Stimulated activated naive CD4-positive, alpha-beta T cell (primary cell): ENCODE results near the gene DCTD.

Experiments
- DNase-seq, 6 experiments: peaks; one replicate each; lab custom pipeline; 2025; lab: John Stamatoyannopoulos, UW

DCTD gene

DNA sequence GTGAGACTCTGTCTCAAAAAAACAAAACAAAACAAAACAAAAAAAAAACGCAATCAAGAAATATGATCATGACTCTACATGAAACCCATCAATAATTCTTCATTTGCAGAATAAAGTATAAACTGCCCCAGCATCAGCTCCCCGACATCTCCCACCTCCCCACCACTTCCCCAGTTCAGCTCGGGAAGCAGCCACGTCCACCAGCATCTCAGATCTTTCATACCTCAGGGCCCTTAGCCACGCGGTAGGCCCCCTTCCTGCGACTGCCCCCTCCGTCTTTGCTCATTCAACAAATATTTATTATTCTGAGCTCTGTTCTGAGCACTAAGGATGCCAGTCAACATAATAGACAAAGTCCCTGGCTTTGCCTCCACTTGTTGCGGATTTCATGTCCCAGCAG lies 45.6 kb downstream of the DCTD start:
- no peak for DNase-seq

DNA sequence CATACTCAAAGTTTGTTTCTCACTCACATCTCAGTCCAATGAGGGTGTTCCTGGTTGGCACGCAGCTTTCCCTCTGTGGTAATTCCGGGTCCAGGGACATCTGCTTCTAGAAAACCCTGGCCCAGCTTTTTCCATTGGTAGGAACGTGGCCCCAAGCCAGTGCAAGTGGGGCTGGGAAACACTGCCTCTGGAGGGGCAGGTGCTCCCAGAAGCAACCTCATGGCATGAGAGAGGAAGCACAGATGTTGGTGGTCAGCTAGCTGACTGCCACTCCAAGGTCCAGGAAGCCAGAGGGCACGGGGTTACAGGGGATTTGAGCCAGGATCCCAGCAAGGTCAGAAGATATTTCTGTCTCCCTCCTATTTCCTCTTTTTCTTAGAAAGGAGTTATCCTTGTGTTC lies 47.5 kb downstream of the DCTD start:
- DNase-seq, result no peak

DNA sequence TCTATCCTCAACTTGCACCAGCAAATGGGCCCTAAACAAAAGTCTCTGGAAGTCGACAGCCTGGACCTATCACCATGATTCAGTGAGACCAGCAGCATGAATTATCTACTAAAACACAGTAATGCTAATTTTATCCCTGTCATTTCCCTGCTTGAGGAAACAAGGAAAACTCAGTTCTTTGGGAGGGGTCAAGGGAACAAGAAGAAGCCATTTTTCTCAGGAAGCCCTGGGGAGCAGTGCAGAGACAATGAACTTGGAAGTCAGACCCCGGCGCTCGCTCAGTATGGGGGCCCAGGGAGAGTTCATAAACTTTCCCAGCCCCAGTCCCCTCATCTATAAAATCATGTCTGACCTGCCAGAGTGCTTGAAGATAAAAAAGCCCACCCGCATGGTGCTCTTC lies 50.4 kb downstream of the DCTD start:
- DNase-seq, result no peak

DNA sequence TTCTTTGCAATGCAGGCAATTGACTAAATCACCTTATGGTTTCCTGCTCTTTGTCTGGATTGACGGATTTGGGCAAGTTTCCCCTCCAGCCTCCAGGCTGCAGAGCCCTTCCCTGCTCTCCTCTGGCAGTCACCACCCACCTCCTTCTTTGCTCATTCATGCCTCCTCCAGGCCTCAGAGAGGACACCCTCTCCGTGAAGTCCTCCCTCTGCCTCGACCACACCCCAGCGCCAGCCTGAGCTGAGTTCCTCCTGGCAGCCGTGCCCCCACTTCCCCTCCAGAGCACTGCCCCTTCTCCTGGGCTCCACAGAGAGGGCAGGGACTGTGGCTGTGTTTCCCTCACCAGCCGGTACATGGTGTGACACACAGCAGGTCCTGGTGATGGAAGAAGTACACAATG lies 53.7 kb downstream of the DCTD start:
- DNase-seq, result no peak

DNA sequence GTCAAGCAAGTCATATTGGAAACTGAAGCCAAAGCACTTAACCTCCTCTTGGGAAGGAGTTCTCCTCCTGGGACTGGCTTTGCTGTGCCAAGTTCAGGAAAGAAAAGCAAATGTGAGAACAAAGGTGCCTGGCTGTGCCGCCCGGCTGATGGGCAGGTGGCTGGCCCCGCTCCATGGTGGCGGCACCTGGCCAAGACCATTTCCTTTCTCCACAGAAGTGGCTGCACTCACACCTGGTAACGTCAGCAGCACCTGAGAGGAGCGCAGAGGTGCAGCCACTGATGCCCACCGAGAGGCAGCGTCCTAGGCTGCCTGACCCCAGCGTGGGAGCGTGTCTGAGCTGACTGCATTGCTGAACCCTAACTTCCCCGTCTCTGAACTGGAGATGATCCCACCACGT lies 54.3 kb downstream of the DCTD start:
- DNase-seq, result no peak

DNA sequence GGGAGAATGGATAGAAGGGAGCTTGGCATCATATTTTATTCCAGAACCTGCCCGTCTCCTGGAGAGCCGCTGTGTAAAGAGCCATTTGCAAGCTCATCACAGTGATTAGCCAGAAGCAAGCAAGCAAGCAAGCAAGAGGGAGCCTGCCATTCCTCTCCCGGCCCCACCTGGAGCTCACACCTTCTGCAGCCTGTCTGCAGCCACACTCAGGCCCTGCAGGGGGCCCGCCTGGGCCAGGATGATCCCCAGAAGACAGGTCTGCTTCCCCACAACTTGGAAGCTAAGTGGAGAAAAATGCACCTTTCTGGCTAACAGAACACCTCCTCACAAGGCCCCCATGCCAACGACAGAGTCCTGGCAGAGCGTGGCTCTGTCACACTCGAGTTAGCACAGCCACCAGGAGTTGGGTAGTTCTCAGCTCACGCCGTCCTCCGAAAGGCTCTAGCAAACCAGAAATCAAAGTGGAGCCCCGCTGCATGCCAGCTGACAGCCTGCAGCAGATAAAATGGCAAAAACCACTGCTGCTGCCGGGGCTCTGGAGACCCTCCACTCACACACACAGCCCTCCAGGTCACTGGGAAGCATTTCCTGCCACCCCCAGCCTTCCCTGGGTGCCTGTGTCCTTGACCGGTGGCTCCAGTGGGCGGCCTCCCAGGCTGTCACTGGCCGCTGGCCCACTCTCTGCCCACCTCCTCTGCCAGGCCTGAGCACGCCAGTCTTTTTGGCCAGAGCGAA lies 54.9 kb downstream of the DCTD start:
- DNase-seq, result no peak

DNA sequence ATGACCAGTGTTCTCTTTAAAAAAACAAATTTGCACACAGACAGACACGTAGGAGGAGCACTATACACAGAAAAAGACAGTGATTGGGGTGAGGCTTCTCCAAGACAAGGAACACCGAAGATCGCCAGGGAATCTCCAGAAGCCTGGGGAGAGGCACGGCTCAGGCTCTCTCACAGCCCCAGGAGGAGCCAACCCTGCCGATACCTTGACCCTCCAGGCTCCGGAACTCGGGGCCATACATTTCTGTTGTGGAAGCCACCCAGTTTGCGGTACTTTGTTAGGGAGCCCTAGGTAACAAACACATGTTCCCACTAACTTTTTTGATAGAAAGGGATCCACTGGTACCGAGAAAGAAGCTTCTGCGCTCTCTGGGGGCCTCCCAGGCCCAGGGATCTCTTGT lies 55.8 kb downstream of the DCTD start:
- no peak for DNase-seq

DNA sequence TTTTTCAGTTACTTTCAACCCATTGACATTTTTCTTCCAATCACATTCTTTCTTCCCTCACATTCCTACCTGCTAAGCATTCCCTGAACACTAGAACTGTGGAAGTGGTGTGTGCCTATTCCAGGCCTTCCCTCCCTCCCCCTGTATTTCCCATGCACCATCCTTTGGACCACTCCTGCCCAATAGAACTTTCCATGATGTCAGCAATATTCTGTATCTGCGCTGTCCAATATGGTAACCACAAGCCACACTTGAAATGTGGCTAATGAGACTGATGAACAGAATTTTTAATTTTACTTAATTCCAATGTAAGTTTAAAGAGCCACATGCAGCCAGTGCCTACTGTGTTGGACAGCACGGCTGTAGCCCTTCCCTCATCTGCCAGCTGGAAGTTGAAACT lies 57.5 kb downstream of the DCTD start:
- DNase-seq, result no peak

DNA sequence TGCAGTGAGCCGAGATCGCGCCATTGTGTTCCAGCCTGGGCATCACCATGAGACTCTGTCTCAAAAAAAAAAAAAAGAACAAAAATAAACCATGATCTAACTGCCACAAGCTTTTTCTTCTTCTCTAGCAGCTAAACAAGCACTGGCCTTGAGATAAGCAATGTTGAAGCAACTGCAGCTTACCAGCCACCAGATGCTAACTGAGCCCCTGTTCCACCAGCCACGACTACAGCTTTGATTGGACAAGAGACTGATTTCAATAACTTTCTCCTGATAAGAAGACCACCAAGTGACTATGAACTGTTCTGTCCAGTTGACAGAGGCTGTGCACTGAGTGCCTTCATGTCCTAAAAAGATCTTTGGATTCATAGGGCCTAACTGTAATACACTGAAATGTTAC lies 58.5 kb downstream of the DCTD start:
- DNase-seq, result no peak

DNA sequence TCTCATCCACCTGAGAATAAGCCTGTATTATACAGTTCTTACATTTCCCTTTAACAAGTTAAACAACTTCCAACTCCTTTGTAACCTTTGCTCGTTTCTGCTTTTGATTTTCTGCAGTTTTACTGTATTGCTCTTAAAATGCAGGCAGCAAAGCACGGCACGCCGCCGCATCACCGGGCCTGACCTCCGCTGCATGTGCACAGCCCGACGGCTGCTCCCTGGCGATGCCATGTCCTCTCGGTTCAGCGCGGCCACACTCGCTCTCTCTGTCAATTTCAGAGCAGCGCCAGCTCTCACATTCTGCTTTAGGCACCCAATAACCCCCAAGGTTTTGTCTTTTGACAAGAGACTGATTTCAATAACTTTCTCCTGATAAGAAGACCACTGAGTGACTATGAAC lies 60.3 kb downstream of the DCTD start:
- no peak for DNase-seq

DNA sequence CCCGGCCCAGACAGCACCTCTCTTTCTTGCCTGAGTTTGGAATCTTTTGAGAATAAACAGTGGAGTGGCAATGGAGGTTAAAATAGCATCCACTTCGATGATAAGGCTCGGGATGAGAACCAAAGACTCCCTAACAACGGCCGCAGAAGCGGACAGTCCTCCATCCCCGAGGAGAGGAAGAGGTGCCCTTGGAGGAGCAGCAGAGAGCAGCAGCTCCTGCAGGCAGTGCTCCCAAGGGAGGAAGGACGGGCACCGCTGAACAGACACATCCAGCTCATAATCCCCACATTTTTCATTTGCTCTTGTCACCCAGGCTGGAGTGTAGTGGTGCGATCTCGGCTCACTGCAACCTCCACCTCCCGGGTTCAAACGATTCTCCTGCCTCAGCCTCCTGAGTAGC lies 61.3 kb downstream of the DCTD start:
- no peak for DNase-seq

DNA sequence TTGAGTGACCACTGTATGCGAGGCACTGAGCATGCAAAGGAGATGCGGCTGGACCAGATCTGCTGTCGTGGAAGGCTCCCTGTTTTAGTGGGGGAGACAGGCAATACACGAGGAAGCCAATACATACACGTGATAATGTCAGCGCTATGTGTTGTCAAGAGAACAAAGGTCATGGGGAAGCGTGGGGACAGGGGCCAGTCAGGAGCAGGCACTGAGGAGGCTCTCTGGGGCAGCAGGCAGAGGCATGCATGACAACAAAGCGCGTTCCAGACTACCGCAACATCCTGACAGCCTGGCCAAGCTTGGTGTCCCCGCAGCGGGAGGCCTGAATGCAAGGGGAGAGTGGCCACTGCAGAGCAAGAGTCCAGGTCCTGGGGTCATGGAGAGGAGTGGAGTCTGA lies 61.9 kb downstream of the DCTD start:
- DNase-seq, result no peak

DNA sequence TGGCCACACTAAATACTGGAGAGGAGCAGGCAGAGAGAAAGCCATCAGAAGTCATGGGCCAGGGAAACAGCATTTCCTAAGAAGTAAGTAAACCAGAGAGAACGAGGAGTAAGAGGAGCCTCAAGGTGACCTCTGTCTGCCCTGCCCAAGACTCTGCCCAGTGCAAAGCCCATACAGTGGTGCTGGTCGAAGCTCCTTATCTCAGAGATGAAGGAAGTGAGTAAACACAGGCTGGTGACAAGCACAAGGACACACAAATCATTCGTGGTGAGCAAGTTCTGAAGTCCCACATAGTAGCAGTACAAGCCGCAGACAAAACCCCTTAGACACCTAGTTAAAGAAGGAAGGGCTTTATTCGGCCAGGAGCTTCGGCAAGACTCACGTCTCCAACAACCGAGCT lies 62.7 kb downstream of the DCTD start:
- no peak for DNase-seq

DNA sequence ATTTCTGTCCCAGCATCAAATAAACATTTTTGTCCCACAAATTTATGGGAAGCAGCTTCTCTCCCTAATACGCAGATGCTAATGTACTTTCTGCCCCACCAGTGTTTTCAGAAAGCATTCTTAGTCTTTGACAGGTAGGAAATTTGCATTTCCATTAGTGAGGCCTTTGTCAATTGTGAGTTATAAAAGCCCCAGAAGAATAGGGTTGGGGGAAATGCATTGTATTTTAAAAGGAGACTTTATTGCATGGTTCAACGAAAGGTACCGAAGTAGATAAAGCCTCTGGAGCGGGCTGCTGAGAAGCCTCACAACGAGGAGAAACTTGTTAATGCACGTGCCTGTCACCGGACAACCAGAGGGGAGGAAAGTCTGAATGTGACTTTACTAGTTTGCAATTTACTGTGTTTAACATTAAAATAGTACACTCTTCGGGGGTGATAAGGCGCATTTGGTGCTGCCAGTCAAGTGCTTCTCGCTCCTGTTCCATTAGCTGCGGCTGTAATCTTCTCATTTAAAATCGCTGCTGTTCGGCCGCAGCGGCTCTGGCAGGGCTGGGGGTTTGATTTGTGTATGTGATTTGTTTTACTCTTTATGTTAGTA lies 63.4 kb downstream of the DCTD start:
- no peak for DNase-seq

DNA sequence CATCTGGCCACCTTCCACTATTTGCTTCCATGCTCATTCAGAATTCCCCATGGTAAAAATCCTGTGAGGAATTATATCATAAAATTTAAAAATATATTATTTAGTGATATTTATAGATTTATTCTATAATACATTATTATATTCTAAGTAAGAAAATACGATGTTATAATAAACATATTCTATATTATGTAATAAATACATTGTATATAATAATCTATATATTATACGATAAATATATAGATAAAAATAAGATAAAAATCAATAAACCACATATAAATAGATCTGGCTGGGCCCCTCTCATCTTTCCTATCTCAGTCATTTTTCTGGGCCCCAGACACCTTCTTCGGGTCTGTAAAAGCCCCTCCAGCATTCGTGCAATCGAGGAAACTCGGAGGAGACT lies 68.5 kb downstream of the DCTD start:
- no peak for DNase-seq

DNA sequence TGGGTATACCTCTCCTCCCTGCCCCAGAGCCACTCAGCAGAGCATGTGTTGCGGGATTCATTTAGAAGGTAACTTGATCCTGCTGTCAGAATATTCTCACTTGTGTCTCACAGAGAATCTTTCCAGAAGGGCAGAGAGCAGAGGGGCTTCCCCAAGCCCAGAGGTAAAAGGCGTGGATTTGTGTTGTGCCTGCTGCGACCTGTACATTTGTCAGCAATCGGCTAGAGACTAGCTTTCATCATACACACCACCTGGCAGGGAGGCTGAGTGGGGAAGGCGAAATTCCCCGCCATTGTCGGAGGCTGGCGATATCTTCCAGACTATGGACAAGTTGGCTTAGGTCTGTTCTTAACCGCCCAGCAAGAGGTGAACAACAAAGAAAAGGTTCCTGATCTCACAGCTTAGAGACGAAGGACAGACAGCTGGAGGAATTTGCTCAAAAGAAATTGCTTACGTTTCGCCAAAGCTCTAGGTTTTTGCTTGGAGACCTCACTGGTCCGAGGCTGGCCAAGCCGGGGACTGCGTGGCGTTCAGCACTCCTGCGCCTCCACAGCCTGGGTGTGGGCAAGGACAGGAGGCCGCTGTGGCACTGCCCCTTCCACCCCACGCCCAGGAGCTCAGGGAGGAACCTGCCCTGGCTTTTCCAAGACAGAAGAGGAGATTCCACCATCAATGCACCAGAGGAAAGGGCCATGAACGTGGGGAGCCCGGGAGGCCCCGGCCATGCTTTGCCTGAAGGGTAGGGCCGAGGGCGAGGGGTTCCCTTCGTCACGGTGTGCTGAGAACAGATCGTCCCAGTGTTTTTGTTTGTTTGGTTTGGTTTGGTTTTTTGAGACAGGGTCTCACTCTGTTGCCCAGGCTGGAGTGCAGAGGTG lies 69.4 kb downstream of the DCTD start:
- no peak for DNase-seq

DNA sequence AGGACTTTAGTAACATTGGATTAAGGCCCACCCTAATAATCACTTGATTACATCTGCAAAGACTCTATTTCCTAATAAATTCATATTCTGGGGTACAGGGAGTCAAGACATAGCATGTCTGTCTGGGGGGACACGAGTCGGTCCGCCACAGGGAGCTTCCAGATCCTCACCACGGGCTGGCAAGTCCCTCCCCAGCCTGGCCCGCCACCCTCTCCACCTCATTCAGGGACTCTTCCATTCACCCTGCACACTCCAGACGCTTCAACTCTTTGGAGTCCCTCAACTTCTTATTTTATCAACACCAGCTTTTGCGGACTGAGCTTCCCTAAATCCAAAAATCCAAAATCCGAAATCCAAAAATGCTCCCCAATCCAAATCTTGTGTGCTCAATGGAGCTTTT lies 71.2 kb downstream of the DCTD start:
- DNase-seq, result no peak

DNA sequence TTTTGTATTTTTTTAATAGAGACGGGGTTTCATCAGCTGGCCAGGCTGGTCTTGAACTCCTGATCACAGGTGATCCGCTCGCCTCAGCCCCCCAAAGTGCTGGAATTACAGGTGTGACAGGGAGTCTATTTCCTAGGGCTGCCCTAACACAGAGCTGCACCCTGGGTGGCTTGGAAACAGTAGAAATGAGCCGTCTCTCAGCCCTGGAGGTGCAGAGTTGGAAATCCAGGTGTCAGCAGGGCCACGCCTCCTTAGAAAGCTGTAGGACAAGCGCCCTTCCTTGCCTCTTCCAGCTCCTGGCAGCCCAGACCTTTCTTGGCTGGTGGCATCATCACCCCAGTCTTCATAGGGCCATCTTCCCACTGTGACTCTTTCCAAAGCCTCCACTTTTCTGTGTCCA lies 71.6 kb downstream of the DCTD start:
- no peak for DNase-seq

DNA sequence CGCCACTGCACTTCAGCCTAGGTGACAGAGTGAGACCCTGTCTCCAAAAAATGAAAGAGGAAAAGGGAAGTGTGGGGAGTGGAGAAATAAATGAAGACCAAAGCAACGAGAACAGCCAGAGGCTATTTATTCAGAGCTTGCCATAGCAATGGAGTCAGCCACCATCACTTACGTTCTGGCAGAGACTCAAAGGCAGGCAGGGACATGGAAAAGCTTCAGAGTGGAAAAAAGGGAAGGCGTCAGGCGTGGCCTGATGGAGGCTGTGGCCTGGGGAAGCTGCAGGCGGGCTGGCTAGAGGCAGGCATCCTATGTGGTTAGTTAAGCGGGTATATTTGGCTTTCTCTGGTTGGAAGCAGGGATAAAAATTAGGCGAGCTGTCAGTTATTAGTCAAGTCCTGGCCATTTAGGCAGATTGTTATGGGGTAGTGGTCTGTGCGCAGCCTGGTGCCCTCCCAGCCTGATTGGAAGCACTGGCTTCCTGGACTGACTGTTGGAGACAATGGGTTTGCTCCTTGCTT lies 73.3 kb downstream of the DCTD start:
- DNase-seq, result no peak

DNA sequence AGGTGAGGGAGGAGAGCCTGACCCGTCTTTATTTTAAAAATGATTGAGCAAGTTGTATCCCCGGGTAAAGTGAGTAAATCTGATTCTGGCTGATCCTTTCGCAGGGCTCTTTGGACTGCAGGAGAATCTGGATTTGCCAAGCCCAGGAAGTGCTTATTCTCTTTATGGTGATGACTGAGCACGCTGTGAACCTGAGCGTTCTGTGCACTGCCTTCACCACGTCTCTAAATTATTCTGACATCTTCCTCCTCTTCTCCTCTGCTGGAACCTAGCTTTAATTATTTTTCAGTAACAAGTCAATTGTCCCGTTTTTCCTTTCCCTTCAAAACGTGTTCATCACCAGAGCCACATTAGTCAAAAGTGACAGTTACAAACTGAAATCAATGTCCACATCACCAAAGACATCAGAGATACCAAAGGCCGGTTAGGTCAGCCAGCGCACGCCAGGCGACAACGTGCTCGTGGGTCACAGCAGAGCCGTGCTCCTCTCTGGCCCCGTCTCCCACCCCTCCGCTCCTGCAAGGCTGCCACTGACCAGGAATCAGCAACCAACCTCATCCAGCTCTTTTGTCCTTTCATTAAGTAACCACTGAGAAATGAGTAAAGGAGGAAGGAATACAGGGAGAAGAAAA lies 74.3 kb downstream of the DCTD start:
- DNase-seq, result no peak

DNA sequence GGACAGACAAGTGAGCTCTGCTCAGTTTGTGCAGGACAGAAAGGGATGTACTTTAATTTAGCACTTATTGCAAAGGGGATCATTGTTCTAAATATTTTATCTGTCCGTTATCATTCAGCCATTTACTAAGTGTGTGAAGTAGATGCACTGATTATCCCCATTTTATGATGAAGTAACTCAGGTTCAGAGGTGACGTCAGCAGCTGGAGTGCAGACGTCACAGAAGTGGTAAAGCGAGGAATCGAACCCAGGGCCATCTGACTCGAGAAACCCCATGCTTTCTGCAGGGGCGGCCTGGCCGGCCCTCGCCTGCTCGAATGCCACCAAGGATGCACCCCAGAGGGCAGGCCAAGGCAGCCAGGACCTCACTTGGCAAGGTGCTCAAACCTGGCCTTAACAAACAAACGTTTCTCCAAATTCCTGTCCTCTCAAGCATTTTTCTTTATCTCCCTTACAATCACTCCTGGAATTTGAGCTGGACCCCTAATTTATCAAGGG lies 75.0 kb downstream of the DCTD start:
- DNase-seq, result no peak

DNA sequence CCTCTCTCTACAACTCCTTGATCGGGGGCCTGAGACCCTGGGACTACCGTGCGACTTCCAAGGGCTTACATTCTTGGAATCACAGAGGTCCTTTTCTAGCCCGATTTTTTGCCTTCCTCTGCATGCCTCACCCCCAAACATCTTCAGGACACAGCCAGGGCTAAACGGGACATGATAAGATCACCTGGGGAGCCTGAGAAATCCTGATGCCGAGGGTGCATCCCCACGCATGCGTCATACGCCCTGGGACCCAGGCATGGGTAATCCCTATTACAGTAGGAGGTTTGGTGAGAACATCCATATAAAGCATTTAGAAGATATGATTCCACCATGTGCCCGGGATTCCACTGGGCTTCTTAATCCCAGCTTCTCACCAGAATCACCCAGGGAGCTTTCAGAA lies 77.1 kb downstream of the DCTD start:
- DNase-seq, result no peak
